HAP-1 (cell line): Measurements from ENCODE around the gene THADA.
"Not testable (repeated sequence)": the region's sequence is repeated elsewhere in the genome, so short reads cannot be mapped to it uniquely, and the experiment has no call there.

ENCODE experiments used
- DNase-seq, 2 experiments: peaks; one replicate each; pipeline ENCODE4 v3.0.0-alpha.2; 2016 to 2020; ENCODE audit warnings: low spot score in 2 of 2
- H3K27me3 ChIP-seq: fragments of 250-450 bp; sonication (Bioruptor Pico); 2 replicates; pipeline ENCODE4 v1.5.1; 2020; ENCODE audit warnings: low read depth, mild to moderate bottlenecking, moderate library complexity
- H3K36me3 ChIP-seq: fragments of 250-450 bp; sonication (Bioruptor Pico); replicated peaks from 2 replicates; pipeline ENCODE4 v1.5.1; 2020; ENCODE audit warnings: mild to moderate bottlenecking
- H3K4me1 ChIP-seq: fragments of 250-450 bp; sonication (Bioruptor Pico); 2 replicates; pipeline ENCODE4 v1.5.1; 2020; ENCODE audit warnings: mild to moderate bottlenecking
- H3K4me3 ChIP-seq: fragments of 250-450 bp; sonication (Bioruptor Pico); 2 replicates; pipeline ENCODE4 v1.5.1; 2020; ENCODE audit warnings: mild to moderate bottlenecking, moderate library complexity
- H3K9me3 ChIP-seq: fragments of 250-450 bp; sonication (Bioruptor Pico); 2 replicates; pipeline ENCODE4 v1.5.1; 2020; ENCODE audit warnings: mild to moderate bottlenecking, moderate library complexity
- in situ Hi-C: fragments of 300-500 bp; cut with MboI; formaldehyde crosslinking; loops from 3 replicates; pipeline ENCODE4 v1.14.3; 2020; ENCODE audit warnings: low sequenced_read_pairs, inconsistent platforms, mixed read lengths

Gene THADA

DNA sequence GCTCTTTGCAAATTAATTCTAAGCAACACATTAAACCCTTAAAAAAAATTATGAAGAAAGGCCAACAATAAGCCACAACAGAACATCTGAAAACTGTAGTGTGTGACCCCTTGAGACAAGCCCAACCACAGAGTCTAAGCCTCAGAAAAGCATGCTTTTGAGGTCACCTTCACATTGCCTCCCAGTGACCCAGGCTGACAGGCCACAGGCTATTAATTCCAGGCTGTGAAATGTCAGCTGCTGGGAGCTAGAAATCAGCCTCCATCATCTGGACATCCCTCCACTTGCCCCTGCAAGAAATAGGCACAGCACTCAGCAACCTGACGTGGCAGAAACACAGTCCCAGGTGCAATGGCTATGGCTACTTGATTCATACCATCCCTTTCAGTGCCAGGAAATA is 190.0 kb downstream of the THADA start:
- in situ Hi-C loops, result no loop called here
- no peak for DNase-seq
- Histone ChIP-seq H3K27me3 (no peaks in the 10 kb centered on the region), H3K4me3 (no peak overlapping the region), H3K36me3 (no peaks in the 10 kb centered on the region), H3K4me1 (no peaks in the 10 kb centered on the region; the same call in 1 of the 2 replicates), H3K9me3 (no peaks in the 10 kb centered on the region)

DNA sequence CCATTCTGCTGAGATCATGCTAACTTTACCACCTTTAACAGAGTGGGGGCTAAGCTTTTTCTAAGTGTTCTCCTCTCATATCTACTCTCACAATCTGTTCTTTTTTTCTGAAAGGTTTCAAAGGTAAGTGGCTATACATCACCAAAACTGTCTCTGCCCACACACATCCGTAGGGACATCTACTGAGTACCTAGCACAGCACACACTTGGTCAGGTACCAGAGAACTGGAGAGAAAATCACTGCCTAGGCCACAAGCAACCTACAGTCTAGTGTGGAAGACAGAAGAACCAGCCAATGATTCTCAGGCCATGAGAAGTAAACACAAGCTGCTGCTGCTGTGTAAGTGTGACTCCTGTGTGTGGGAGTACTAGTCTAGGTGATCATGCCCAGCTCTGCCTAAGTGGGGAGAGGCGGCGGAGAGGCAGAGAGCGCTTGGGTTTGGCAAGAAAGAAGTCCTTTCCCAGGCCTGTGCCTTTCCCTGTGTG is 193.3 kb downstream of the THADA start:
- Histone ChIP-seq H3K4me1 (peaks cover 4% of the 10 kb centered on the region; the same call in 1 of the 2 replicates), H3K36me3 (no peaks in the 10 kb centered on the region), H3K27me3 (no peaks in the 10 kb centered on the region), H3K4me3 (no peak overlapping the region), H3K9me3 (no peaks in the 10 kb centered on the region)
- no peak for DNase-seq
- in situ Hi-C loops, result no loop called here

DNA sequence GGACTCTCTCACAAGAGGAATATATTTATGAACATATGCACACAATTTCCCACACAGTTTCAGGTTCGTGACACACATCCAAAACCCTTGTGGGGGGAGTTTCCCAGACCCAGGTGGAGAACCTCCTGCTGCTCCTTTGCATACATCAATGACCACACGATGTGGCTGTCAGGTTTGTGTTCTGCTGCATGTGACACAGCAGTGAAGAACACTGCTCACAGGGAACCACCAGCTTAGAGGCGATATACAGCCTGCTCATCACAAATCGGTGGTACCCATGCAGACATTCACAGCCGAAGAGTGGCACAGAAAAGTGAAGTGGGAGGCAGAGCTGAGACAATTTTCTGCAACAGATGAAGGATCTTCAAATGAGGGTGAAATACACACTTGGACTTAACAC is 193.8 kb downstream of the THADA start:
- Histone ChIP-seq H3K4me3 (no peak overlapping the region), H3K27me3 (no peaks in the 10 kb centered on the region), H3K36me3 (no peaks in the 10 kb centered on the region), H3K4me1 (peaks cover 4% of the 10 kb centered on the region; the same call in 1 of the 2 replicates), H3K9me3 (no peaks in the 10 kb centered on the region)
- in situ Hi-C loops, result no loop called here
- no peak for DNase-seq

DNA sequence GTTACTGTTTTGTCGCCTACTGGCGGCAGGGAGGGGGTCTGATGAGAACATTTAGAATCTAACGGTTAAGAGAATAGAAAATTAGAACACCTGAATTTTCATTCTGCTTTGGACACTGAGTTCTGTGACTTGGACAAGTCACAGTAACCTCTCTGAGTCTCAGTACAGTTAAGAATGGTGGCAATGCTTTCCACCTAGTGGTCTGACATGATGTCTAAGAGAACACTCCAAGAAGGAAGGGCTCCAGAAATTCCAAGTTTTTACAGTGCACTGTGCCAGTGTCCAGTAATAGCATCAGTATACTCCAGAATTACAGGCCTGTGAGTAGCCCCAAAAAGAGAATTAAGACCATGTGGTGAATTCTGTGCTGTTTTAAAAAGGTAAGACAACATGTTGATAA is 195.3 kb downstream of the THADA start:
- peaks cover 4% of the 10 kb centered on the region; the same call in 1 of the 2 replicates for H3K4me1 ChIP-seq
- H3K36me3 ChIP-seq, result no peaks in the 10 kb centered on the region
- DNase-seq, result no peak
- H3K4me3 ChIP-seq, result no peak overlapping the region
- H3K27me3 ChIP-seq, result no peaks in the 10 kb centered on the region
- in situ Hi-C loops, result no loop called here
- H3K9me3 ChIP-seq, result no peaks in the 10 kb centered on the region

DNA sequence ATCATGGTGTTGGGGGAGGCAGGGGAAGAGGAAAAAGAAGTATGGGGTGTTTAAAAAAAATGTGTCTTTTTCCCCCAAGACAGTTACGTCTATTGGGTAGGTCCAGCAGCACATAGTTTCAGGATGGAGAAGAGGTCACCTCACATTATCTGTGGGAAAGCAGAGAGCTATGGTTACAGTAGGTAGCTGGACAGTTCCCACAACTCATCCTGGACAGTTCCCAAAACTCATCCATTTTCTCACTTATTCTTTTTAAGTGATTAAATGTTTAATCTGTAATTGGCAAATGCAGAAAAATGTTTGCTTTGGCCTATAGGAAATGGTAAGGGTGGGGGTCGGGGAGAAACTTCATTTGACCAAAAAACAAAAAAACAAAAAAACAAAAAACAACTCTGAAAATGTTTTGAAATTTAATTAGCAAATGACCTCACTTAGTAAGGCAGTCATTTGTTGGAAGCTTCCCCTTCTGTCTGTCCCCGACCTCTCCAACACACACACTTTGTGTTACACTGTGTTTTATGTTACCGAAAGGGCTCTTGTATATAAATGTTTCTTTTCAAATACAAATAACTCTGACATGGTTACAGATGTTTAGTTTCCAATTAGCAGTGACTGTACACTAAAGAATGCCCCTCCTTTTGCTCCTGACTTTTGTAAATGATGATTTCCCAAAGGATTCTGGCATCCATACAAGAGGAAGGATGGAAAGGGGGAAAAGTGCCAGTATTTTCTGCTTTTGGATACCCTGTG is 196.1 kb downstream of the THADA start:
- Histone ChIP-seq H3K4me1 (peaks cover 4% of the 10 kb centered on the region; the same call in 1 of the 2 replicates), H3K27me3 (no peaks in the 10 kb centered on the region), H3K36me3 (no peaks in the 10 kb centered on the region), H3K4me3 (no peak overlapping the region), H3K9me3 (no peaks in the 10 kb centered on the region)
- peak in 1 of 2 experiments; percentile 40 for DNase-seq
- in situ Hi-C loops, result no loop called here

DNA sequence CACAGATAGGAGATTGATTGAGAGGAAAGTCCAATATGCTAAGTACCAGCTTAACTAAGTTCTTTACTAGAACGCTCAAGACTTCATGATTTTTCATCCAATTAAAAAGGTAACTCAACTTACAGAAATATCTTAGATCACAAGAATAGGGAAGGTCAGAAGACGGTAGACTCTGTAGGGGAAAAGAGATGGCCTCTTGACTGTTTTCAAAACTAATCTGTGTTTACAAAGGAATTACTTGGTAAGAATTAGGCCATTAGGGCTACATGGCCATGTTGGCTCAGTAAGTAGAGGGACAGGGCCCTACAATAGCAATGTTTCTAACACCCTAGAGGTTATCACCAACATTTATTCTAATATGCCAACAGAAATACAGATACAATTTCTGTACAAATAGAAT is 196.7 kb downstream of the THADA start:
- in situ Hi-C loops, result no loop called here
- no peak overlapping the region for H3K4me3 ChIP-seq
- no peaks in the 10 kb centered on the region for H3K36me3 ChIP-seq
- no peak for DNase-seq
- no peaks in the 10 kb centered on the region for H3K9me3 ChIP-seq
- H3K27me3 ChIP-seq, result no peaks in the 10 kb centered on the region
- peaks cover 4% of the 10 kb centered on the region; the same call in 1 of the 2 replicates for H3K4me1 ChIP-seq

DNA sequence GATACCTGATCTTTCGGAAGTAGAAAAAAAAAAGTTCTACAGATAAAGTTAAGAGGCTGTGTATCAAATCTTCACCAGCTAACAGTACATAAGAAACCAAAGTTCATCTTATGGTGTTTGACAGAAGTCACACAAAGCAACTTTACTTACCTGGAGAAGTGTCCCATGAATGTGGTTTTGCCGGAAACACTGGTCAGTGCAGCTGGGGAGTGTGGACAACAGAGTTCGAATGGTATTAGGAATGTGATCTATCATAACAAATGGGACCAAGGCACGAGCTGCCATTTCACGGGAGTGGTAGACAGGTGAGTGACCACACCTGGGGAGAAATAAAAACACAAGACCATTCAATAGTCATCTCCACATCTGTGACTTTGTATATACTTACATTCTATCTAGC is 198.0 kb downstream of the THADA start:
- in situ Hi-C loops, result no loop called here

DNA sequence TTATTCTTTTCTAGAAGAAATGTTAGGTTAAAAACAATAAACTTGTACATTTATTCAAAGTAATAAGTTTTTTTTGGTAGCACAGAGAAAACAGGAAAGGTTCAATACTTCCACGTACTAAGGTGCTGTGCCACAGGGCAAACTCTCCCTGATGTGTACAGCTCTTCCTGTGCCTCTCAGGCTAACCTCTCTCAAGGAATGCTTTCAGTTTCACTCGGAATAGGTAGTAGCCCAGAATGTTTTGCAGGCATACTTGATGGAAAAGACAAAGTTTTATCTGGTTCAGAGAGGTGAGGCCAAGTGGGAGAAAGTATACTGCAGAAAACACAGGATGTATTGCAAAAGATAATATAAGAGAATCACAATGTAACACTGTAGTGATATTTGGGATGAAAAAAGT is 198.4 kb downstream of the THADA start:
- Histone ChIP-seq H3K9me3 (no peaks in the 10 kb centered on the region), H3K4me3 (no peak overlapping the region), H3K4me1 (peaks cover 4% of the 10 kb centered on the region; the same call in 1 of the 2 replicates), H3K27me3 (no peaks in the 10 kb centered on the region), H3K36me3 (no peaks in the 10 kb centered on the region)
- in situ Hi-C loops, result no loop called here
- DNase-seq, result no peak

More for the DNA sequence above, 198.0 kb downstream of the THADA start:
- H3K27me3 ChIP-seq, result no peaks in the 10 kb centered on the region
- H3K9me3 ChIP-seq, result no peaks in the 10 kb centered on the region
- H3K4me1 ChIP-seq, result peaks cover 4% of the 10 kb centered on the region; the same call in 1 of the 2 replicates
- no peak overlapping the region for H3K4me3 ChIP-seq
- H3K36me3 ChIP-seq, result no peaks in the 10 kb centered on the region
- no peak for DNase-seq

DNA sequence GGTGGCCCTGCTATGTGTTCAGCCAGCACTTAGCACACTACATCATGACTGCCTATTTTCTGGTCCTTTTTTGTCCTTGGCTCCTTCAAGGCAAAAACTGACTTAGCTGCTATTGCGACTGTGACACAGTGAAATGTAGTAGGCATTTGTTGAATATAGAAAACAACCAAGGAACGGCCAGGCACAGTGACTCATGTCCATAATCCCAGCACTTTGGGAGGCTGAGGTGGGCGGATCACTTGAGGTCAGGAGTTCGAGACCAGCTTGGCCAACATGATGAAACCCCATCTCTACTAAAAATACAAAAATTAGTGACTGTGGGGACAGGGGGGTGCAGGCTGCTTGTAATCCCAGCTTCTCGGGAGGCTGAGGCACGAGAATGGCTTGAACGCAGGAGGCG is 199.5 kb downstream of the THADA start:
- H3K9me3 ChIP-seq, H3K27me3 ChIP-seq, in situ Hi-C loops, H3K36me3 ChIP-seq, H3K4me1 ChIP-seq, H3K4me3 ChIP-seq, DNase-seq: not testable (repeated sequence)

DNA sequence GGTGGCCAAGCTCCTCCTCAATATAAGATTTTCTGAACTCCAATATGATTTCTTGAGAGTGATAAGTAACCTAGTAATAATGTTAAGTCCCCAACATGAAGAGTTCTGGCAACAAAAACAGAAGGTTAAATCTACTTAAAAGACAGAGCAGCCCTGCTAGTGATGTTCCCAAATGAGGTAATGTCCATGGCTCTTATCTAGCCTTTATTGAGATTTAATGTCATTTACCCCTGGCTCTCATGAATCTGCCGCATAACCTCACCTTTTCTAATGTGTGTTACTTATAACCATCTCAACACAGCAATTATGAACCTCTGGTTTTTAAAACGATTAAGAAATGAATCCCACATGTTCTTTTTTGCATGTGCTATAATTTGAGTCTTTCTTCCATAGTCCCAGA is 201.9 kb downstream of the THADA start:
- H3K27me3 ChIP-seq, result no peaks in the 10 kb centered on the region
- DNase-seq, result no peak
- H3K4me1 ChIP-seq, result no peaks in the 10 kb centered on the region
- H3K36me3 ChIP-seq, result no peaks in the 10 kb centered on the region
- no peaks in the 10 kb centered on the region for H3K9me3 ChIP-seq
- no peak overlapping the region for H3K4me3 ChIP-seq
- in situ Hi-C loops, result no loop called here

DNA sequence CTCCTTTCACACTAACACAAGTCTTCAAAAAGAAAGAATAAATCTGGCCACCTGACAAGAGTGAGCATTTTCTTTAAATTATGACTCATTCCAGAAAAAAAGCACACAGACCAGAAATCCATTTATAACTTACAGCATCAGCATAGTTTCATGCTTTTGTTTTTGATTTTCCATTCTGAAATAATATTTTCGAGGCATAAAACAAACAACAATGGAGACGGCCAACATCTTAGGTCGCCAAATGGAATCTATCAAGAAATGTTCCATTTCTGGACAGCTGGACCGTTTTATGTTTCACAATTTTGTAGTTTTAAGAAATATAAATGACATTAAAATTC is 204.0 kb downstream of the THADA start:
- H3K27me3 ChIP-seq, result no peaks in the 10 kb centered on the region
- no peak for DNase-seq
- no peaks in the 10 kb centered on the region for H3K9me3 ChIP-seq
- H3K4me3 ChIP-seq, result no peak overlapping the region
- in situ Hi-C loops, result no loop called here
- H3K4me1 ChIP-seq, result no peaks in the 10 kb centered on the region; the same call in 1 of the 2 replicates
- no peaks in the 10 kb centered on the region for H3K36me3 ChIP-seq

DNA sequence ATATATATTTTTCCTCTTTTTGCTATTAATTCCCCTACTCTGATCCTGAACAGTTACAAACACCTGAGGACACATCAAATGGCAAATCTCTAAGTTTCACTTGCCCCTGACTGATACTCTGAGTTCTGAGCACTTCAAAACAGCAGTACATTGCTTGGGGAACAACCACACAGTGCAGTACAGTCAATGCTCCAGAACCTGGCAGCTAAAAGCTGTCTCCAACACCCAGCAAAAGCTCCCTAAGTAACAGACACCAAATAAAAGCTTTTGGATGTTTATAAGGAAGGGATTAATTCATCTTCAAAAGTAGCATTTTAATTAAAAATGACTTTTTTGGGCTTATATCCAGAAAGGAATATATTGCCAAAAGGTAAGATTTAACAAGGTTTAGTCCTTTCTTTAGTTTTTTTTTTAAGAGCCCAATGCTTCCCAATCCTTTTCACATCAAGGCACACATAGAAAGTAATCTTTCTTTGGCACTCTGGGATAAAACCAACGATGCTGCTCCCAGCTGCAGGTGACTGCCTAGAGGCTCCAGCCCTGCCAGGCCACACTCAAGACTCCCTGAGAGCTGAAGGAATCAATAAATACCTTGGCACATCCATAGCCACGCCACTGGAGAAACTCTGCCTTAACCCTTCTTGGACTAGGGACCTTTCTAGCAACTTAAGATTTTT is 204.5 kb downstream of the THADA start:
- Histone ChIP-seq H3K27me3 (no peaks in the 10 kb centered on the region), H3K36me3 (no peaks in the 10 kb centered on the region), H3K4me3 (no peak overlapping the region), H3K4me1 (no peaks in the 10 kb centered on the region; the same call in 1 of the 2 replicates), H3K9me3 (no peaks in the 10 kb centered on the region)
- no peak for DNase-seq
- in situ Hi-C loops, result no loop called here

DNA sequence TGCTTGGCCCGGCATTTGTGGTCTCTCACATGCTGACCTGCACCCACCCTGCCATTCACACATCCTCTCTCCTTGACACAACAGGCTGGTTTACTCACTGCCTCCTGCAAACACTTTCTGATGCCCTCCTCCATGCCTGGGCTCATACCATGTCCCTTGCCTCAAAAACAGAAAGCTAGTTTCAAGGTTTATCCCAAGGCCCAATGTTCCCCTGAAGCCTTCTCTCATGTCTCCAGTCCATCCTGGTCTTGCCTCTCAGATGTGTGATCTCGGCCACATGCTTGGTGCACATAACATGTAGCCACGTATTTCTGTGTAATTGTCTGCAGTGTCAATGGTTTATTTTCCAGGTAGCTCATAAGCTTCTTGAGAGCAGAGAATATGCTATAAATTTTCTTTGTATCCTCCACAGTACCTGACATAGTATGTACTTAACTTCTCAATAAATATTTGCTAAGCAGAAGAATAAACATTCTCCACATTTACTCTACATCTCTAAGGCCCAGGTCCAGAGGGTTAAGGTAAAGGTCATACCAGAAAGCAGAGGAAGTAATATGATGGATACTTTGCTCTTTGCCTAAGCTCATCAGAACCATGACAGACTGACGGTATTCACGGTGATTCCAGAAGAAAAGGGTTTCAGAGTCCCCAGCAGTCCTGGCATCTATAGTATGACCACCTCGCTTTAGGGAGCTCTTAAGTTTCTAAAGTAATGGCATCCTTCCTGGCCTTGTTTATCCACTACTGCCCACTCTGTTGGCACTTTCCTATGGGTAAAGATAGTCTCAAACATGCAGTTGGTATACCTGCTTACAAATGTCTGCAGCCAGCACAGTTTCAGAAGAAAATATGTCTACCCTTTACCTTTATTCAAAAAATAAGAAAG is 206.0 kb downstream of the THADA start:
- H3K27me3 ChIP-seq, result no peaks in the 10 kb centered on the region
- no peaks in the 10 kb centered on the region for H3K9me3 ChIP-seq
- no peaks in the 10 kb centered on the region for H3K36me3 ChIP-seq
- H3K4me1 ChIP-seq, result no peaks in the 10 kb centered on the region; the same call in 1 of the 2 replicates
- in situ Hi-C loops, result no loop called here
- no peak overlapping the region for H3K4me3 ChIP-seq
- no peak for DNase-seq
